ENCODE measurements around the gene OR1K1.
"Not testable (repeated sequence)": the region's sequence is repeated elsewhere in the genome, so short reads cannot be mapped to it uniquely, and the experiment has no call there.

OR1K1 gene

GRCh38 chr9:122800066-122801060 is at the start of gene OR1K1:
TSS of gene OR1K1 (plus strand) at chr9:122800123. CDS start at chr9:122800123, 0 bp downstream.
- DNase-seq (ENCODE audit: low read depth): no peak

- no peak for DNase-seq (ENCODE audit: low read depth)
These were observed 45.1 kb upstream of the OR1K1 start for GRCh38 chr9:122754825-122755224.

- DNase-seq (ENCODE audit: low read depth): no peak
These were observed 32.1 kb upstream of the OR1K1 start for GRCh38 chr9:122767817-122768216.

DNA sequence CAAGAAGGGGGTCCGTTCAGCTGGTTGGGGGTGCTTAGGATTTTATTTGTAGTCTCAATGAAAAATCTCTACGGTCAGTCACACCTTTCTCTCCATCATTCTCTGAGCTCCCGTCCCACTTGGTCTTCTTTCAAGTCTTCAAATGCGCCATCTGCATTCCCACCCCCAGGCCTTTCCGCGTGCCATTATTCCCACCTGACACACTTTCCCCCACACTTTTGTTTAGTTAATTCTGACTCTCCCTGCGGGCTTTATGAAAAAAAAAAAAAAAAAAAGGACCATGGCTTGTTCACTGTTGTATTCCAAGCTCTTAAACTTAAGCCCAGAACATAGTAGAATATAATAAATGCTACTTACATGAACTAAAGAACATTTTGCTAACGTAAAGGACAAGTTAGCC is 22.9 kb upstream of the OR1K1 start:
- DNase-seq (ENCODE audit: low read depth): no peak

DNA sequence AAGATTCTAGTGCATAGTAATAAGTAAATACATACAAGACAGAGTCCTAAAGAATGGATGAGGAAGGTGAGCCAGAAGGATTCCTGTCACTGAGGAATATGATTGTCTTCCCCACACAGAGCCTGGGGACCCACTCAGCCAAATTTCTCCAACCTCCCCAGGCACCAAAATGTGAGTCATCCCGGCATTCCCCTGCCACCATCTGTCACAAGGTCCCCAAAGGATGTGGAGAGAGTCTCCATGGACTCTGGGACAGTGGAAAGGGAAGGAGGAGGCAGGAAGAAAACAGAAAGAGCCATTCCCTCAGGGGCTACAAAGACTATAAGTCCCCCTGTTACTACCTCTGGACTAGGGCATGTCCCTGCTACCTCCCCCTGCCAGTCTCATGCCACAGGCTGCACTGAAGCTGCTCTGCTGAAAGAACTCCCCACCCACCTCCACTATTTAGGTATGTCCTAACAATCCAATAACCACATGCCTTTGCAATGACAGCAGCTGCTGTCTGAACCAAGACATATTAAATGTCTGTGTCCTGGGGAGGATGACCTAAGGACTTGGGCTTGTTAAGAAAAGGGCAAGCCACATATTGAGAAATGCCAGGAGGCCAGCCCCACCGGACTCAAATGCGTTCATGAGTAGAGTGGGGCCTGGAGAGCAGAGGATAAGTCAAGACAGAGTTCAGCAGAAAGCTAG is 21.8 kb upstream of the OR1K1 start:
- DNase-seq (ENCODE audit: low read depth): no peak

DNA sequence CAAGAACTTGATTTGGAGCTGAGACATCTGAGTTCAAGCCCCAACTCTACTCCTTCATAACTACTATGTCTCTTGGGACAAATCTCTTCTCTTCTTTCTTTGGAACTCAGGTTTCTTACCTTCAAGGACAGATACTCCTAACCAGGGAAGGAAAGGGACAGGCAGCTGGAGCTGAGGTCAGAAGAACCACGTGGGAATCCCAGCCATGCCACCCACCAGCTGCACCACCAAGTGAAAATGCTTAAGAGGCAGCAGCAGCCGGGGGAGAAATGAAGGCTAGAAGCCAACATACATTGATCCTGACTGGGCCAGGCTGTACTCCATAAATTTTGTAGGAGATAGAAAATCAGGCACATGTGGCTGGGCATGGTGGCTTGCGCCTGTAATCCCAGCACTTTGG is 20.7 kb upstream of the OR1K1 start:
- no peak for DNase-seq (ENCODE audit: low read depth)

DNA sequence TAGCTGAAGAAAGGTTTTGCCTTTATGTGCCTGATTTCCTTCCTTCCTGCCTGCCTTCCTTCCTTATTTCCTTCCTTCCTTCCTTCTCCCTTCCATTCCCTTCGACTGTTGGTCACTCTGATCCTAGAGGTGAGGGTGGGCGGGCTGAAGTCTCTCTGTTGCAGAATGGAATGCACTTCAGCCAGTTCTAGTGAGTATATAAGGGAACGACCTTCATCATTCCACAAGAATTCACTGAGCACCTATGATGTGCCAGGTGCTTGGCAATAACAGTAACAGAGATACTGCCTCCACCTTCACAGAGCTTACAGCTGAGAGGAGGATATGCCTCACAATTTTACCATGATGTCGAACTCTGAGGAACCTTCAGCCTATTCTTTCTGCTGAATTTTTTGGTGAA is 19.9 kb upstream of the OR1K1 start:
- no peak for DNase-seq (ENCODE audit: low read depth)

- DNase-seq (ENCODE audit: low read depth): no peak
These were observed 18.3 kb upstream of the OR1K1 start for GRCh38 chr9:122781671-122782070.

- no peak for DNase-seq (ENCODE audit: low read depth)
These were observed 14.7 kb upstream of the OR1K1 start for GRCh38 chr9:122785269-122785668.

- no peak for DNase-seq (ENCODE audit: low read depth)
These were observed 13.6 kb upstream of the OR1K1 start for GRCh38 chr9:122786338-122786737.

DNA sequence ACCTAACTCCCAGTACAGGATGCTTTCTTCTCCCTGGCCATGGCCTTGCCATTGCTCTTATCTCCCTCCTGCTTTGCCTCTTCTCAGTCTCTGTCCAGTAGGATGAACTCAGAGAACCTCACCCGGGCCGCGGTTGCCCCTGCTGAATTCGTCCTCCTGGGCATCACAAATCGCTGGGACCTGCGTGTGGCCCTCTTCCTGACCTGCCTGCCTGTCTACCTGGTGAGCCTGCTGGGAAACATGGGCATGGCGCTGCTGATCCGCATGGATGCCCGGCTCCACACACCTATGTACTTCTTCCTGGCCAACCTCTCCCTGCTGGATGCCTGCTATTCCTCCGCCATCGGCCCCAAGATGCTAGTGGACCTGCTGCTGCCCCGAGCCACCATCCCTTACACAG is 11.1 kb upstream of the OR1K1 start, which contains the start of gene OR5C1:
Gene OR5C1 (plus strand): TSS at position 103 of the 400 bp plus-strand sequence. CDS start 0 bp downstream, at position 103.
- no peak for DNase-seq (ENCODE audit: low read depth)

- no peak for DNase-seq (ENCODE audit: low read depth)
These were observed 10.5 kb upstream of the OR1K1 start for GRCh38 chr9:122789256-122790046.

DNA sequence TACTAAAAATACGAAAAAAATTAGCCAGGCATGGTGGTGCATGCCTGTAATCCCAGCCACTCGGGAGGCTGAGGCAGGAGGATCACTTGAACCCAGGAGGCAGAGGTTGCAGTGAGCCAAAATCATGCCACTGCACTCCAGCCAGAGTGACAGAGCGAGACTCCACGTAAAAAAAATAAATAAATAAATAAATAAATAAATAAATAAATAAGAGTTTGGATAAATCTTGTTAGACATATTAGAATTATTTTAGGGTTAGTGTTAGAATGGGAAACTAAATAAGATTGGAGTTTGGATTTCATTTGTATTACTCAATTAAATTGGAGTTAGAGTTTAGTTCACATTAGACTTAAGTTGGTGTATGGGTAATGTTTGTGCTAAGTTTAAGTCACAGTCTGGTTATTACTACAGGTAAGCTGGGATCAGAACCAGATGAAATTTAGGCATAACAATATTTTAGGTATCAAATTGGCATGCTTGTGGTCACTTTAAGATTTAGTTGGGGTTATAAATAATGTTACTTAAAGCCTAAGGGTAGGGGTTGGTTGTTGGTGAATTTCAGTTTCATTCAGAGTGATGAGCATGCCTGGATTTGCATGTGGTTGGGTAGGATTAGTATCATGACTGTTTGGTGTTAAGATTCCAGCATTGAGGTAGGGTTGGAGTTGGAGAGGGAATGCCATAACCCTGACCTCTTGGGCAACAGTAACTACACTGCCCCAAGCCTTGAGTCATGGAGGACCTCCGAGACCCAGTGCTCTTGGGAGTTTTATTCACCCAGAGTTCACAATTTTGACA is 7.9 kb upstream of the OR1K1 start:
- no peak for DNase-seq (ENCODE audit: low read depth)

DNA sequence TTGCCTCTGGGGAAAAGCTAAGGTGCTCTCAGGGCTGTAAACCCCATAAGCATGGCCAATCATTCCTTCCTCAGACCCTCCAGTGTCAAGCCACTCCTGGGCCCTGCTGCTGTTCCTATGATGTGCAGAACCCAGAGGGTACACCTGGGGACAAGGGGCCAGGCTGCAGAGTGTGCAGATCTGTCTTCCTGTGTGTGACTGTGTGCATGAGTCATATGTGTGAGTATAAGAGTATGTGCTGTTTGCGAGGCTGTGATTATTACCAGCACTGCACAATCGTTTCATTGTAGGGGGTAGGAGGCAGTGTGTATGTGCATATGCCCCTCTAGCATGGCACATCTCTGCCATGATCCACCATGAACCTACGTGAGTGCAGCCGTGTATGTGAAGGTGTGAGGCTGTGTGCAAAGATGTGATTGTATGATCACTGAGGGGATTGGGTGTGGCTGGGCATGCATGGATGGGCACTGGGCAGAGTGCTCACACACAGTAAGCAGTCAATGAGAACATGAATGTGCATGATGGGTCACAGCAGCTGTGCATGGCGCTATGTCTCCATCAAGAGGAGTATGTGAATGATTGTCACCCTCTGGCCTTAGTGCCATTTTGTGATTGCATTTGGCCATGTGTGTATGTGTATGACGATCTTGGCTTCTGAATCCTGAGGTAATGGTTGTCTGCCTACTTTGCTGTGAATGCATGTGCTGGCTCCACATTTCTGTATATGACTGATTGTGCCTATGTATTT is 2.4 kb upstream of the OR1K1 start:
- DNase-seq (ENCODE audit: low read depth): no peak

- DNase-seq (ENCODE audit: low read depth): no peak
These were observed 6.7 kb downstream of the OR1K1 start for GRCh38 chr9:122806661-122807060.

DNA sequence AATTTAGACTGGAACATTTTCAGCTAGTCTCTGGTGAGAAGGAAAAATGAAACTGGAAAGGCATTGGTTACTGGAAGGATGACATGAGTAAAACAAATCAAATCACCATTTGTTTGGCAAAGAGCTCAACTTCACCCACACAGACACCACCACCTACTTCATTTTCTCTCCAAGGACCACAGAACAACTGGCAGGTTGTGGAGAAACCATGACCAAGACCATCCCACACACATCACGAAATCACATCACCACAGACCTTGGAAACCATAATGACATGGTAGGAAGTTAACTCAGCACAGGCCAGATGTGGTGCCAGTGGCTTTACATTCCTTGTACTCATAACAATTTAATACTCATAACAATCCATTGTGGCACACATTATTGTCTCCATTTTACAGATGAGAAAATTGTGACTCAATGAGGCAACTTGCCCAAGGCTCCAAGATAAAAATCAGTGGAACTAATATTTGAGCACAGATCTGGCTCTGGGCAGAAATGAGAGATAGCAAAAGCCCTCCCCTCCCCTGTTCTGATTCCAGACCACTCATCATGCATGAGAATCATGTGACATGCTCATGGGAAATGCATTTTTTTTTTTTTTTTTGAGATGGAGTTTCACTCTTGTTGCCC is 7.5 kb downstream of the OR1K1 start:
- DNase-seq (ENCODE audit: low read depth): no peak

DNA sequence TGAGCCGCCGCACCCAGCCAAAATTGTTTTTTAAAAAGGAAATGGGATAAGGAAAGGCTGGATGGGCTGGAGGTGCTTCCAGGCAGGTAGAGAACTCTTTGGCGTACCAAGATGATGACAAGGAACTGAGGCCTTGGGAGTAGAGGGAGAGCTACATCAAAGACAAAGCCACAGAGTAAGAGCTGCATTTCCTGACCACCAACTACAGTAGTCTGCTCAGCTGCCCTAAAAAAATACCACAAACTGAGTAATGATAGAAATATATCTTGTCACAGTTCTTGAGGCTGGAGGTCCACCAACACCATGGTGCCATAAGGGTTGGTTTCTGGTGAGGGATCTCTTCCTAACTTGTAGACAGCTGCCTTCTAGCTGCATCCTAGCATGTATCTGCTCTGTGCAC is 8.2 kb downstream of the OR1K1 start:
- no peak for DNase-seq (ENCODE audit: low read depth)

- not testable (repeated sequence) for DNase-seq (ENCODE audit: low read depth)
These were observed 9.3 kb downstream of the OR1K1 start for GRCh38 chr9:122809261-122809660.

- DNase-seq (ENCODE audit: low read depth): peak; percentile 58
These were observed 10.5 kb downstream of the OR1K1 start for GRCh38 chr9:122810306-122810946.

DNA sequence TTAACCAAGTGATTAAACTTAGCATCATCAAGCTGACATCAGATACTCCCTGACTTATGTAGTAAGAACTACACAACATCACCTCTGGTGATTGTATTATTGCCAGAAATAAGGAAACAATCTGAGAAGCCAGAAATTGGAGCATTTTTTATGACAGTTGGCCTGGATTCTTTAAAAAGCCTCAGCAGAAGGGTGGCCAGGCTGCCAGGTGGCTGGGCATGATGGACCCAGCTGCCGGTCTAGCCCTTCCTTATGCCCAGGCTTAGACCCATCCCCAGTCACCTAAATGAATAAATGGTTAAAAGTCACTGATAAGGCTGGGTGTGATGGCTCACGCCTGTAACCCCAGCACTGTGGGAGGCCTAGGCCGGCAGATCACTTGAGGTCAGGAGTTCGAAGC is 12.8 kb downstream of the OR1K1 start:
- DNase-seq (ENCODE audit: low read depth): no peak

Measured in activated gamma-delta T cell treated with anti-CD3 and anti-CD28 coated beads, Interleukin-2, amount 50 U/mL, for 16 hours (primary cell).